ENCODE measurements around the gene ZXDC. TPM values are rescaled to one million over a fixed set of nuclear protein-coding genes. Genes with fewer than 3 reads are reported as not detected.

Gene ZXDC
- total RNA-seq, 1 experiment from 2014 or later: 28.3 TPM

GRCh38 chr3:126454437-126455198 is 21.1 kb downstream of the ZXDC start:
- H3K79me1 ChIP-seq (ENCODE audit: insufficient read depth, low read depth, low read length, poor library complexity, severe bottlenecking): no peaks in the 10 kb centered on the region
- no peak overlapping the region for H2AK5ac ChIP-seq (ENCODE audit: insufficient read length, low read length)
- DNase-seq: no peak
- H3K27ac Mint-ChIP-seq: no peak overlapping the region
- no peak overlapping the region for H3K4me3 Mint-ChIP-seq
- no peaks in the 10 kb centered on the region for H3K23me2 ChIP-seq (ENCODE audit: insufficient read length, low read depth, low read length, poor library complexity, severe bottlenecking)
- no peak overlapping the region for H4K5ac ChIP-seq (ENCODE audit: insufficient read length, low read depth, low read length)
- H3K23ac ChIP-seq (ENCODE audit: insufficient read length, low read depth, low read length): no peak overlapping the region
- H3K4ac ChIP-seq (ENCODE audit: low read depth, low read length): no peak overlapping the region
- H2BK5ac ChIP-seq (ENCODE audit: insufficient read length, low read length): no peak overlapping the region
- H3K27ac ChIP-seq (ENCODE audit: insufficient read length, low read depth, low read length): no peak overlapping the region
- TF ChIP-seq, protein P1, sequence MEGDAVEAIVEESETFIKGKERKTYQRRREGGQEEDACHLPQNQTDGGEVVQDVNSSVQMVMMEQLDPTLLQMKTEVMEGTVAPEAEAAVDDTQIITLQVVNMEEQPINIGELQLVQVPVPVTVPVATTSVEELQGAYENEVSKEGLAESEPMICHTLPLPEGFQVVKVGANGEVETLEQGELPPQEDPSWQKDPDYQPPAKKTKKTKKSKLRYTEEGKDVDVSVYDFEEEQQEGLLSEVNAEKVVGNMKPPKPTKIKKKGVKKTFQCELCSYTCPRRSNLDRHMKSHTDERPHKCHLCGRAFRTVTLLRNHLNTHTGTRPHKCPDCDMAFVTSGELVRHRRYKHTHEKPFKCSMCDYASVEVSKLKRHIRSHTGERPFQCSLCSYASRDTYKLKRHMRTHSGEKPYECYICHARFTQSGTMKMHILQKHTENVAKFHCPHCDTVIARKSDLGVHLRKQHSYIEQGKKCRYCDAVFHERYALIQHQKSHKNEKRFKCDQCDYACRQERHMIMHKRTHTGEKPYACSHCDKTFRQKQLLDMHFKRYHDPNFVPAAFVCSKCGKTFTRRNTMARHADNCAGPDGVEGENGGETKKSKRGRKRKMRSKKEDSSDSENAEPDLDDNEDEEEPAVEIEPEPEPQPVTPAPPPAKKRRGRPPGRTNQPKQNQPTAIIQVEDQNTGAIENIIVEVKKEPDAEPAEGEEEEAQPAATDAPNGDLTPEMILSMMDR (conservative IDR thresholded peaks at IDR 0.05): no peak
- H2BK120ac ChIP-seq (ENCODE audit: low read depth, low read length, poor library complexity, severe bottlenecking): no peak overlapping the region
- H3K79me2 ChIP-seq (ENCODE audit: insufficient read depth, low read length): no peaks in the 10 kb centered on the region
- no peaks in the 10 kb centered on the region for H3K9me3 Mint-ChIP-seq
- no peak overlapping the region for H3K18ac ChIP-seq (ENCODE audit: insufficient read length, low read depth, low read length)
- peaks cover 12 to 66% (median 59%) of the 10 kb centered on the region in 3 experiments for H3K36me3 Mint-ChIP-seq (ENCODE audit: insufficient read depth in 1 of 3, low read depth in 3 of 3)
- no peaks in the 10 kb centered on the region for H3K27me3 ChIP-seq (ENCODE audit: insufficient read depth, low read length)
- H3T11ph ChIP-seq (ENCODE audit: low read length): no peak overlapping the region
- H3K14ac ChIP-seq (ENCODE audit: insufficient read depth, low read length): no peak overlapping the region
- H3K4me1 ChIP-seq (ENCODE audit: insufficient read depth, low read length): no peaks in the 10 kb centered on the region
- H3K4me1 Mint-ChIP-seq: peaks cover 0 to 1% of the 10 kb centered on the region in 2 experiments; a peak in 2 of 4 replicates
- H3K27me3 Mint-ChIP-seq (ENCODE audit: low read depth): no peaks in the 10 kb centered on the region
- WGBS (ENCODE audit: extremely low coverage, insufficient read length, low lambda C conversion rate): no CpG with 5 or more reads among the region's 6 CpGs
- H3K9me3 ChIP-seq (ENCODE audit: control insufficient read depth, low read depth, low read length): no peaks in the 10 kb centered on the region
- H2AFZ ChIP-seq (ENCODE audit: low read length): no peak overlapping the region
- no peak overlapping the region for H3K4me2 ChIP-seq (ENCODE audit: insufficient read depth, insufficient read length, low read length)
- H4K8ac ChIP-seq (replicated peaks; ENCODE audit: insufficient read length, low read depth, low read length): no peak overlapping the region
- no peaks in the 10 kb centered on the region for H4K20me1 ChIP-seq (ENCODE audit: control insufficient read depth, insufficient read depth, insufficient read length)
- H2BK12ac ChIP-seq (ENCODE audit: insufficient read length, low read depth, low read length): no peak overlapping the region
- H2BK20ac ChIP-seq (ENCODE audit: low read depth, low read length, poor library complexity, severe bottlenecking): no peak overlapping the region
- peak overlapping the region; percentile 13 for H3K9ac ChIP-seq (ENCODE audit: extremely low read depth, insufficient read length, low read length)
- no peak overlapping the region for H4K91ac ChIP-seq (ENCODE audit: insufficient read length, low read depth, low read length)
- no peak overlapping the region for H2BK15ac ChIP-seq (ENCODE audit: low read depth, low read length)
- no peak overlapping the region for H3K56ac ChIP-seq (ENCODE audit: insufficient read length, low read depth, low read length)
